Astrocyte of the spinal cord (primary cell): ENCODE measurements around the gene TMEM192.
"Not testable (repeated sequence)": the region's sequence is repeated elsewhere in the genome, so short reads cannot be mapped to it uniquely, and the experiment has no call there.

Experiments
- DNase-seq: peaks from one replicate; pipeline ENCODE4 v3.0.0; 2011; ENCODE audit warnings: low read depth, low spot score
- H3K4me3 ChIP-seq: 2 replicates; pipeline ENCODE4 v1.5.1; 2011; ENCODE audit warnings: low read depth, mild to moderate bottlenecking, low read length, moderate library complexity
- in situ Hi-C: cut with HindIII; loops from 2 replicates; pipeline ENCODE4 v1.10.0; 2017; ENCODE audit warnings: low sequenced_read_pairs
- TF ChIP-seq, protein P1 (sequence below): IDR thresholded peaks from 2 replicates; pipeline ENCODE4 v1.5.1; 2012; ENCODE audit warnings: low read depth, mild to moderate bottlenecking, low read length, inconsistent platforms

TMEM192 gene

DNA sequence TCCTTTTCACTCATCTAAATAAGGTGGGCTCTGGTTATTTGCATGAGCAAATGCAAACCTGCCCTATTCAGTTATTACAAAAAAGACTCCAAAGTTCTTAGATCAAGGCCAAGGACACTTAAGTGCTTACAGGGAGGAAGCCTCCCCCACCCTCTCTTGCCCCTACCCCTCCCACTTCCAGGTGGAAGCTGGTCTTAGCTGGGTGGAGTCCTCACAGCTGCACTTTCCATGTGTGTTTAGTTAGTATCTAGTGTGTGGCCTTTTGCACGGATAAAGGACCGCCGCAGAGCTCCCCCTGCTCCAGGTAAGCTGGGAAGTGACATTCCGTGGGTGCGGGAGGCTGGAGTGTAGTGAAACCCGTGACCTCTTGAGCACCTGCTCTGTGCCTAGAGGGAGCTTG, 59.0 kb downstream of the TMEM192 start, which contains the start of gene TRIM75:
TRIM75 (plus strand) TSS at position 222 of the 400 bp plus-strand sequence. CDS start 5,282 bp downstream, outside the sequence.
- in situ Hi-C loops = no loop called here
- DNase-seq = no peak
- no peak within 1 kb of the TSS for H3K4me3 ChIP-seq
- TF ChIP-seq, protein P1, sequence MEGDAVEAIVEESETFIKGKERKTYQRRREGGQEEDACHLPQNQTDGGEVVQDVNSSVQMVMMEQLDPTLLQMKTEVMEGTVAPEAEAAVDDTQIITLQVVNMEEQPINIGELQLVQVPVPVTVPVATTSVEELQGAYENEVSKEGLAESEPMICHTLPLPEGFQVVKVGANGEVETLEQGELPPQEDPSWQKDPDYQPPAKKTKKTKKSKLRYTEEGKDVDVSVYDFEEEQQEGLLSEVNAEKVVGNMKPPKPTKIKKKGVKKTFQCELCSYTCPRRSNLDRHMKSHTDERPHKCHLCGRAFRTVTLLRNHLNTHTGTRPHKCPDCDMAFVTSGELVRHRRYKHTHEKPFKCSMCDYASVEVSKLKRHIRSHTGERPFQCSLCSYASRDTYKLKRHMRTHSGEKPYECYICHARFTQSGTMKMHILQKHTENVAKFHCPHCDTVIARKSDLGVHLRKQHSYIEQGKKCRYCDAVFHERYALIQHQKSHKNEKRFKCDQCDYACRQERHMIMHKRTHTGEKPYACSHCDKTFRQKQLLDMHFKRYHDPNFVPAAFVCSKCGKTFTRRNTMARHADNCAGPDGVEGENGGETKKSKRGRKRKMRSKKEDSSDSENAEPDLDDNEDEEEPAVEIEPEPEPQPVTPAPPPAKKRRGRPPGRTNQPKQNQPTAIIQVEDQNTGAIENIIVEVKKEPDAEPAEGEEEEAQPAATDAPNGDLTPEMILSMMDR = no peak

DNA sequence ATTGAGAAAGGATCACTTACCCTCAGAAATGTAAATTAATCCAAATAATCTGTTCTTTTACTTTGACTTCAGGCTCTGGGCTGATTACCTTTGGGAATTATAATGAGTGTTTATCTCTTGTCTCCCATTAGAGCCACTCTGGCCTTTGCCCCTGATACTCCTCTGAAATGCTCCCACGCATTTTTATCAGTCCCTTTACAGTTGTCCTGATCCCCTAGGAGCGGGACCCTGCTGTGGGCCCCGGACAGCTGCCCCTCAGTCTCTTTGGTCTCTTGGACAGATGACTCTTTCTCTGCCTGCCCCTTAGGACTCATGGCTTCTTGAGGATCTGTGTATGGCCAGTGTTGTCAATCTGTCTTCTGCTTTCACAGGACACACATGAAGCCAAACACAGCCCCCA, 60.0 kb downstream of the TMEM192 start:
- no peak for DNase-seq
- in situ Hi-C loops = no loop called here
- H3K4me3 ChIP-seq = no peak overlapping the region
- TF ChIP-seq, protein P1 = no peak

DNA sequence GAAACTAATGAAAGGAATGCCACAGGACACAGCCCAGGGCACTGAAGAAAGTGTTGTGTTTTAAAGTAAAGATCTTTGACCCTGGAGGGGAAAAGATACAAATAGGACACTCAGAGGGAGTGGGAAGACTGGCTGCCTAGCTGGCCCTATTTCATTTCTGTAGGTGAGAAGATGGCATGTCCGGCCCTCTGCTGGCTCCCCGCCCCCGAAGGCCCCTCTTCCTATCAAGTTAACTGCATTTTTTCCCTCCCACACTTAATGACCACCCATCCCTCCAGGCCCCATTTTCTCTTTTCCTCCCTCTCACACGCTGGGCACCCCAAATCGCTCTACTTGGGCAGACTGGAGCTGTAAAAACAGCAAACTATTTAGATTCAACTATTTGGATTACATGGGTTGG, 64.5 kb downstream of the TMEM192 start:
- no peak for DNase-seq
- H3K4me3 ChIP-seq = no peak overlapping the region
- TF ChIP-seq, protein P1 = no peak
- in situ Hi-C loops = no loop called here

DNA sequence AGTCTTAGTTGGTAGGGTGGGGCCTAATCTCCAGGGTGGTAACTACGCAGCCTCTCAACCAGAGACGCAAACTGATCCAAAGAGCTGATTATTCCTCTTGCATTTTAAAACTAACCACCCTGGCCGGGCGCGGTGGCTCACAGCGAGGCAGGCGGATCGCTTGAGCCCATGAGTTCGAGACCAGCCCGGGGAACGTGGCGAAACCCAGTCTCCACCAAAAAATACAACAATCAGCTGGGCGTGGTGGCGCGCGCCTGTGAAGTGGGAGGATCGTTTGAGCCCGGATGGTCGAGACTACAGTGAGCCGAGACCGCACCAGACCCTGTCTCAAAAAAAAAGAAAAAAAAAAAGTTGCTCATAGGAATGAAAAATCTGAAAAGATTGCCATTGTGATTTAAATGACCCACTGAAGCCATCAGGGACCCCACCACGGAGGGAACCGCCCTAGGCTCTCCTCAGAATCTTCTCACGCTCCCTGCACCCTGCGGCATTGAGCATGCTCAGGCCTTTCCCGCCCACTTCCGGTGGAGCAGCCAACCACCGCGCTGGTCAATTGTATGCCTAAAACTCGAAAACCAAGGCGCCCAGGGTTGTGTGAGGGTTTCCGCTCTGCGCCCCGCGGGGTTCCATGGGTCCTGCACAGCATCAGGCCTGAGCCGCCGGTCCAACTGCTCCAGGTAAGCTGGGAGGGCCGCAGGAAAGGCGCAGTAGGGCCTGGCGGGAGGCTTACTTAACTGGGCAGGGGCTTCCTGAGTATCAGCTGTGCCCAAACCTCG, 81.0 kb downstream of the TMEM192 start, which contains the start of gene TRIM60:
TRIM60 (plus strand) TSS at position 564 of the 776 bp plus-strand sequence. CDS start 8,074 bp downstream, outside the sequence.
- no peak for DNase-seq
- H3K4me3 ChIP-seq = no peak within 1 kb of the TSS

DNA sequence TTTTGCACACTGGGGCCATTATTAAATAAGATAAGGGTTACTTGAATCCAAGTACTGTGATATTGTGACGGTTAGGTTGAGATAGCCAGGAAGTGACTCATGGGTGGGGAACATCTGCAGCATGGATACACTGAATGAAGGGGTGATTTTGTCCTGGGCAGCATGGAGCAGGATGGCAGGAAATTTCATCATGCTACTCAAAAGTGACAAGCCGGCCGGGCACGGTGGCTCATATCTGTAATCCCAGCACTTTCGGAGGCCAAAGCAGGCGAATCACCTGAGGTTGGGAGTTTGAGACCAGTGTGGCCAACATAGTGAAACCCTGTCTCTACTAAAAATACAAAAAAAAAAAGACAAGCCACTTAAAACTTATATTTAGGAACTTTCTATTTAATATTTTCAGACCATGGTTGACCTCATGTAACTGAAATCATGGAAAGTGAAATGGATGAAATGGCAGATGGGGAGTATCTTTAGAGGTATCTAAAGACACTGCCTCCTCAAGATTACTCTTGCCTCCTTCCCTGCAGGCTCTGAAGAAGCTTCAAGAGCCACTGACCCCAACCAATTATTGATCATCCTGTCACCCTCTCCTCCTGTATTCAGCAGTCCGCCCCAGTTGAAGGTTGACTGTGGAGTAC, 84.8 kb downstream of the TMEM192 start:
- TF ChIP-seq, protein P1 = no peak
- in situ Hi-C loops = no loop called here
- DNase-seq = no peak
- no peak overlapping the region for H3K4me3 ChIP-seq

More for the DNA sequence above, 81.0 kb downstream of the TMEM192 start, which contains the start of gene TRIM60:
- TF ChIP-seq, protein P1 = no peak
- in situ Hi-C loops = no loop called here

DNA sequence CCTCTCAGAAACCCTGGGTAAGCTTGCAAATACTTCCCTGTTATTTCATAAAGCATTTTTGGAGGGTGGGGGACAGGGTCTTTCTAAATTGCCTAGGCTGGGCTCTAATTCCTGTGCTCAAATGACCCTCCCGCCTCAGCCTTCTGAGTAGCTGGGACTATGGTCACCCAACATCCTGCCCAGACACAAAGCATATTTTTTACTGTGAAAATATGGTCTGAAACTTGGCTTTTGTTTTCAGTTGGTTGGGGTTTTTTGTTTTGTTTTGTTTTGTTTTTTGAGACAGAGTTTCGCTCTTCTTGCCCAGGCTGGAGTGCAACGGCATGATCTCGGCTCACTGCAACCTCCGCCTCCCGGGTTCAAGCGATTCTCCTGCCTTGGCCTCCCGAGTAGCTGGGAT, 86.9 kb downstream of the TMEM192 start:
- H3K4me3 ChIP-seq, DNase-seq, in situ Hi-C loops: not testable (repeated sequence)
